GM12878 (cell line): ENCODE measurements around the gene UBE2J2. TPM values are rescaled to one million over a fixed set of nuclear protein-coding genes. Genes with fewer than 3 reads are reported as not detected.

Experiments
- ATAC-seq: fragments of 200-7000 bp; cut with Tn5 transposase; 3 replicates; pipeline ENCODE4 v1.9.1; 2020; ENCODE audit warnings: mild to moderate bottlenecking, moderate library complexity
- BruUV-seq: library from RNA; stranded (reverse); fragments of 400-500 nt; replicated peaks from 2 replicates; lab custom pipeline; 2021; lab: Mats Ljungman, UMichigan
- CTCF ChIA-PET: fragments of 300-600 bp; sonication (Branson Sonifier 250); formaldehyde crosslinking; extraction: SDS; loops from one replicate; lab custom pipeline; 2021; ENCODE audit warnings: inconsistent platforms; lab: Yijun Ruan, JAX
- POLR2A ChIA-PET: fragments of 350-600 bp; formaldehyde crosslinking; extraction: SDS; loops from one replicate; lab custom pipeline; 2021; ENCODE audit warnings: inconsistent platforms; lab: Charles Lee
- RAD21 ChIA-PET: fragments of 300-600 bp; sonication (Branson Sonifier 250); formaldehyde crosslinking; loops from one replicate; lab custom pipeline; 2023; ENCODE audit warnings: antibody characterized with exemption; ENCODE audit not compliant: unreplicated experiment; lab: Charles Lee
- SMC1A ChIA-PET: fragments of 300-600 bp; sonication (Branson Sonifier 250); formaldehyde crosslinking; loops from one replicate; lab custom pipeline; 2023; ENCODE audit not compliant: unreplicated experiment, uncharacterized antibody; lab: Charles Lee
- DNase-seq: peaks from one replicate; pipeline ENCODE4 v3.0.0-alpha.2; 2011; ENCODE audit warnings: low read depth, low spot score
- FAIRE-seq: peaks from 3 replicates; lab custom pipeline; 2011; peaks lifted over from hg19 to GRCh38; lab: Jason Lieb, UNC
- H2AFZ ChIP-seq: 2 replicates; pipeline ENCODE4 v1.6.0; 2011; ENCODE audit warnings: low read depth, low read length, control low read depth; ENCODE audit not compliant: control insufficient read depth
- H3K27ac ChIP-seq: 2 replicates; pipeline ENCODE4 v1.5.1; 2011; ENCODE audit warnings: control low read depth; ENCODE audit not compliant: control insufficient read depth, insufficient read depth
- H3K27me3 ChIP-seq, 2 experiments: replicated peaks in 1 of 2; 2 replicates each; pipeline versions ENCODE4 v1.6.0 to v1.6.1; 2011; ENCODE audit warnings: low read length in 1 of 2; ENCODE audit not compliant: control insufficient read depth in 2 of 2, insufficient read depth in 2 of 2
- H3K36me3 ChIP-seq, 2 experiments: 2 replicates each; pipeline ENCODE4 v1.5.1; 2011; ENCODE audit warnings: low read length in 1 of 2; ENCODE audit not compliant: control insufficient read depth in 2 of 2, insufficient read depth in 2 of 2
- H3K4me1 ChIP-seq: 2 replicates; pipeline ENCODE4 v1.6.1; 2011; ENCODE audit warnings: mild to moderate bottlenecking, low read length, moderate library complexity, mixed read lengths; ENCODE audit not compliant: control insufficient read depth, insufficient read depth
- H3K4me2 ChIP-seq: 2 replicates; pipeline ENCODE4 v1.6.0; 2011; ENCODE audit warnings: control low read depth; ENCODE audit not compliant: control insufficient read depth, insufficient read depth
- H3K4me3 ChIP-seq: fragments of 200-600 bp; sonication (generic); 2 replicates; pipeline ENCODE4 v1.5.1; 2016
- H3K79me2 ChIP-seq: 2 replicates; pipeline ENCODE4 v1.6.0; 2011; ENCODE audit warnings: low read length; ENCODE audit not compliant: control insufficient read depth, insufficient read depth
- H3K9ac ChIP-seq: 2 replicates; pipeline ENCODE4 v1.8.0; 2011; ENCODE audit warnings: low read length, control low read depth, mixed read lengths; ENCODE audit not compliant: control insufficient read depth, insufficient read depth
- H3K9me3 ChIP-seq: replicated peaks from 3 replicates; pipeline ENCODE4 v1.5.1; 2011; ENCODE audit warnings: mild to moderate bottlenecking, low read length; ENCODE audit not compliant: control insufficient read depth, insufficient read depth
- H4K20me1 ChIP-seq: 2 replicates; pipeline ENCODE4 v1.6.0; 2011; ENCODE audit not compliant: control insufficient read depth, insufficient read depth
- BRCA1 ChIP-seq: IDR thresholded peaks from 2 replicates; pipeline ENCODE4 v1.6.1; 2011; ENCODE audit warnings: low read depth, low read length, improper control_type of control experiment
- CBX3 ChIP-seq: fragments of 200-600 bp; sonication (generic); IDR thresholded peaks from 2 replicates; pipeline ENCODE4 v1.6.1; 2016; ENCODE audit warnings: low read depth, borderline replicate concordance
- EGR1 ChIP-seq, 2 experiments: IDR thresholded peaks; 1 replicate in 1 of 2; 2 replicates in 1 of 2; pipeline ENCODE4 v1.6.1; 2011 to 2012; ENCODE audit warnings: low read depth in 2 of 2, low read length in 2 of 2, borderline replicate concordance in 1 of 2, mild to moderate bottlenecking in 1 of 2, moderate library complexity in 1 of 2
- EP300 ChIP-seq, 2 experiments: fragments of 150-350 bp in 1 of 2; IDR thresholded peaks; 2 replicates each; pipeline ENCODE4 v1.6.1; 2011 to 2012; ENCODE audit warnings: low read depth in 2 of 2, low read length in 2 of 2, borderline replicate concordance in 1 of 2, improper control_type of control experiment in 1 of 2, inconsistent platforms in 1 of 2; ENCODE audit not compliant: control insufficient read depth in 1 of 2
- KDM1A ChIP-seq: fragments of 200-600 bp; sonication (generic); IDR thresholded peaks from 2 replicates; pipeline ENCODE4 v1.6.1; 2016; ENCODE audit warnings: borderline replicate concordance
- KLF5 ChIP-seq: fragments of 450-650 bp; IDR thresholded peaks from 2 replicates; pipeline ENCODE4 v1.6.1; 2014; ENCODE audit warnings: mild to moderate bottlenecking; ENCODE audit not compliant: partially characterized antibody
- MXI1 ChIP-seq: fragments of 150-350 bp; IDR thresholded peaks from 2 replicates; pipeline ENCODE4 v1.6.1; 2011; ENCODE audit warnings: low read depth, mild to moderate bottlenecking, inconsistent platforms, low read length, improper control_type of control experiment
- RELA ChIP-seq: fragments of 450-650 bp; IDR thresholded peaks from 2 replicates; pipeline ENCODE4 v1.8.0; 2014; ENCODE audit warnings: borderline replicate concordance; ENCODE audit not compliant: partially characterized antibody
- RFX5 ChIP-seq: IDR thresholded peaks from 2 replicates; pipeline ENCODE4 v1.6.1; 2011; ENCODE audit warnings: low read depth, low read length, improper control_type of control experiment
- SIX5 ChIP-seq: IDR thresholded peaks from 2 replicates; pipeline ENCODE4 v1.6.1; 2011; ENCODE audit warnings: mild to moderate bottlenecking, low read depth, low read length, moderate library complexity; ENCODE audit not compliant: severe bottlenecking
- TCF12 ChIP-seq: IDR thresholded peaks from 2 replicates; pipeline ENCODE4 v1.6.1; 2011; ENCODE audit warnings: low read depth, mild to moderate bottlenecking, low read length
- TCF7 ChIP-seq: IDR thresholded peaks from 2 replicates; pipeline ENCODE4 v1.6.1; 2014; ENCODE audit warnings: antibody characterized with exemption, borderline replicate concordance
- ZBTB11 ChIP-seq: fragments of 450-650 bp; formaldehyde crosslinking; IDR thresholded peaks from 2 replicates; pipeline ENCODE4 v1.5.0; 2022; ENCODE audit warnings: mild to moderate bottlenecking, missing genetic modification characterization
- WGBS: methylation state at CpG from one replicate; pipeline ENCODE4 v1.1.6; 2016; ENCODE audit warnings: low lambda C conversion rate; ENCODE audit not compliant: insufficient replicate concordance, insufficient coverage; ENCODE audit errors: missing lambda C conversion rate; 5-methylcytosine and 5-hydroxymethylcytosine counted together
- in situ Hi-C: fragments of 300-500 bp; cut with MboI; formaldehyde crosslinking; loops from 9 replicates; pipeline ENCODE4 v1.14.3; 2018; ENCODE audit warnings: mixed read lengths
- intact Hi-C: fragments of 100-400 bp; cut with micrococcal nuclease; formaldehyde crosslinking; loops from one replicate; pipeline ENCODE4 v1.14.2; 2022; ENCODE audit not compliant: unreplicated experiment
- polyA plus RNA-seq, 11 experiments: library from polyadenylated mRNA; depleted of rRNA in 4 of 11; unstranded in 6 of 11; stranded (reverse) in 5 of 11; fragments of >200 nt; fragmentation: Nextera tagmentation in 4 of 11; fragmentation: Illumina TruSeq in 1 of 11; extraction: Ambion mirVana in 4 of 11; extraction: Trizol in 1 of 11; gene quantifications; 1 replicate in 1 of 11; 2 replicates in 10 of 11; pipeline versions ENCODE4 v1.2.1 to v1.2.3, GENCODE V29; 2011 to 2016; ENCODE audit warnings: inconsistent platforms in 2 of 11, missing spikeins in 2 of 11, low read depth in 1 of 11
- total RNA-seq, 4 experiments: library from RNA; depleted of rRNA in 3 of 4; stranded (reverse); fragments of >200 nt in 3 of 4; fragmentation: Illumina TruSeq in 1 of 4; extraction: Trizol in 1 of 4; gene quantifications; 2 replicates each; pipeline versions ENCODE4 v1.2.1 to v1.2.3, GENCODE V29; 2013 to 2021

UBE2J2 gene
- total and polyA plus RNA-seq, 10 of the 15 experiments (the other 5 are each of a cell fraction or from before 2014, with no cell fraction given) = 0.72 to 70.5 (median 49.2) TPM

DNA sequence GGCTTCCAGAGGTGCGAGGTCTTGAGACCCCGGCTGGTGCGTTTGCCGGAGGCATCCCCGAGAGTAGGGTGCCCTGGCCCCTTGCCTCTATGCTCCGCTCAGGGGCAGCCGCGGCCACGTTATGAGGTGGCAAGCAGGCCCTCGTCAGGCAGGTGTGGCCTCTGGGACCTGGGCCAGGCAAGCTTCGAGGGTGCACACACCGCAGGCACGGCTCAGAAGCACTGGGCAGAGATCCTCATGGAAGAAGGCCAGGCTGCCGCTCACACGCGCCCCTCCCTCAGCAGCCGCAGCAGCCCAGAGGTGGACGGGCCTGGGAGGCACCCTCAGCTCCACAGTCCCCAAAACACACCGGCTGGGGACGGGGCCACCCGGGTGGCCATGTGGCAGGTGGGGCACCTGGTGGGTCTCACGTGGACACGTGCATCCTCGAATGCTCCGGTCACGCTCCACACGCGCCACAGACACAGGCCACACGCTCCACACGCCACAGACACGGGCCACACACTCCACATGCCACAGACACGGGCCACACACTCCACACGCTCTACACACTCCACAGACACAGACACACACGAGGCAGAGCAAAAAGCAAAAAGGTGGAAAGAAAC, 48.3 kb downstream of the UBE2J2 start:
- ChIA-PET CTCF (no interaction called here), POLR2A (interaction anchor here (0.5 kb wide), 1 partner anchor 39 kb away, joined by 3 read pairs; no protein-coding TSS in a partner anchor), RAD21 (no interaction called here)
- H3K9ac ChIP-seq = no peak overlapping the region
- no peak for FAIRE-seq
- no peak overlapping the region for H3K4me2 ChIP-seq
- peaks cover 10 to 44% of the 10 kb centered on the region in 2 experiments; a peak in 3 of 4 replicates for H3K36me3 ChIP-seq
- in situ Hi-C loops = no loop called here
- H2AFZ ChIP-seq = no peak overlapping the region
- WGBS = 97% methylated on average over 29 of the region's 34 CpGs
- H4K20me1 ChIP-seq = no peaks in the 10 kb centered on the region
- no TSS peak for BruUV-seq
- H3K27me3 ChIP-seq = no peaks in the 10 kb centered on the region
- H3K4me1 ChIP-seq = peaks cover 4% of the 10 kb centered on the region
- TF ChIP-seq KLF5 (no peak), RELA (no peak), ZBTB11 (CRISPR knock-in tag) (no peak), MXI1 (no peak), BRCA1 (no peak), CBX3 (no peak), SIX5 (no peak), KDM1A (no peak), TCF12 (no peak), RFX5 (no peak), EP300 (IDR thresholded peaks at IDR 0.05; ENCODE audit: borderline replicate concordance in 1 of 2, control insufficient read depth in 1 of 2, low read depth in 2 of 2, low read length in 2 of 2) (no peak), EGR1 (IDR thresholded peaks at IDR 0.05; ENCODE audit: borderline replicate concordance in 1 of 2, low read depth in 2 of 2, low read length in 2 of 2) (no peak), TCF7 (no peak)
- TF ChIP-seq, all 136 proteins: peak for 0
- intact Hi-C loops = no loop called here
- H3K79me2 ChIP-seq = peaks cover 28% of the 10 kb centered on the region
- SMC1A ChIA-PET = no interaction called here
- DNase-seq (no peak), ATAC-seq (no peak)
- H3K4me3 ChIP-seq = no peak overlapping the region
- no peak overlapping the region for H3K27ac ChIP-seq
- H3K9me3 ChIP-seq = no peaks in the 10 kb centered on the region
